22Rv1 (cell line): ENCODE measurements around the gene TRIO.

Experiments used
- CTCF ChIP-seq: fragments of 450-650 bp; IDR thresholded peaks from 2 replicates; pipeline ENCODE4 v1.5.1; 2017; ENCODE audit warnings: mild to moderate bottlenecking
- ZFX ChIP-seq: fragments of 450-650 bp; IDR thresholded peaks from 2 replicates; pipeline ENCODE4 v1.6.1; 2017; ENCODE audit warnings: antibody characterized with exemption, borderline replicate concordance

- TF ChIP-seq CTCF (no peak), ZFX (no peak)
Observed at GRCh38 chr5:14298126-14298847, 155.1 kb downstream of the TRIO start.
